ENCODE results near the gene ACE.

ACE gene

DNA sequence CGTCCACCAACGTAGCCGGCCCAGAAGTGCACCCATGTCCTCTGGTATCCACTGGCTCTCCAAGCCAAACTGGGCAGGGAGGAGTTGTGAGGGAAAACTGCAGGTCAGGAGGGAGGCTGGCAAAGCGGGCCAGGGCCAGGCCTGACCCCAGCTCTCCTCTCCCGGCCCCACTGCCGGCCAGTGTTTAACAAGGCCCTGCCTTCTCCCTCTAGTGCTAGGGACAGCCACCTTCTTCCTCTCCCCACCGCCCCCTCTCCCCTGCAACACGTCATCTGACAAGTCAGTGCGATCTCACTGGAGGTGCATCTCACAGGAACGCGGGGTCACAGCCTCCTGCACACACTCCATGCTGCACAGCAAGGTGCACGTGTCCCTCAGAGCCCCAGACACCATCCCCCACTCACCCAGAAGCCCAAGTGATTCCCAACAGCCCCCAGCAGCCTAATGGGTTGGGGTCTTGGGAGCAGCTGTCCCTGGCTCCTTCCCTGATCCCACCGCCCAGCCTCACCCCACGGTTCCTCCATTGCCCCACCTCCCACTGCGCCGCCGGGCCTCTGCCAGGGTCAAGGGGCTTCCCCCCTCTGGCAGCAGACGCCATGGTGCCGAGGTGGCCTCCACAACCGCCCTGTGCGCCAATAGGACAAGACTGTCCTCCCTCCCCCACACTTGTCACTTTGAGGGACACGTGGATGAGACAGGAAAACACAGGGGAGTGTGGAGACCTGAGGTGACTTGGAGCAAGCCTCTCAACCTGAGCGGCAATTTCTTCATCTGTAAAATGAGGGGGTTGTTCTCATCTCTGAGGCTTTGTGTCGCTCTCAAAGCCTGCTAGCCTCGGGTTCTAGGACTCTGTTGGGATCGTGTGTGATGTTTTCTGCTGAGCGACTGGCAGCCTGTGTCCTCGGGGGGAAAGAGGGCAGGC, 1.1 kb upstream of the ACE start:
- no peak for DNase-seq

DNA sequence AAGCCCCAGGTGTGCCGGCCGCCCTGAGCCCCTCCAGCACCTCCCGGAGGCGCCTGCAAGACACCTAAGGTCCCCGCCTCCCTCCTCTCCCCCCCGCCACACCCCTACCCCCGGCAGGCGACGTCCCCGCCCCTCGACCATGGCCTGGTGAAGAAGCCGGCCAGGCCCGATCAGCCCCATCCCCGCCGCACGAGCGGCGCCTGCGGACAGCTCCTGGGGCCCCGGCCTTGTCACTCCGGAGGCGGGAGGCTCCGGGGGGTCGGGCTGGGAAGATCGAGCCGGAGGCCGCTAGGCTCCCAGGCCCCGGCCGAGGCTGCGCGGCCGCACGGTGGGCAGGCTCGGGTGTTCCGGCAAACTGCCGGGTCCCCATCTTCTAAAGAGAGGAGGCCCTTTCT, 405 bp upstream of the ACE start:
- DNase-seq = no peak

DNA sequence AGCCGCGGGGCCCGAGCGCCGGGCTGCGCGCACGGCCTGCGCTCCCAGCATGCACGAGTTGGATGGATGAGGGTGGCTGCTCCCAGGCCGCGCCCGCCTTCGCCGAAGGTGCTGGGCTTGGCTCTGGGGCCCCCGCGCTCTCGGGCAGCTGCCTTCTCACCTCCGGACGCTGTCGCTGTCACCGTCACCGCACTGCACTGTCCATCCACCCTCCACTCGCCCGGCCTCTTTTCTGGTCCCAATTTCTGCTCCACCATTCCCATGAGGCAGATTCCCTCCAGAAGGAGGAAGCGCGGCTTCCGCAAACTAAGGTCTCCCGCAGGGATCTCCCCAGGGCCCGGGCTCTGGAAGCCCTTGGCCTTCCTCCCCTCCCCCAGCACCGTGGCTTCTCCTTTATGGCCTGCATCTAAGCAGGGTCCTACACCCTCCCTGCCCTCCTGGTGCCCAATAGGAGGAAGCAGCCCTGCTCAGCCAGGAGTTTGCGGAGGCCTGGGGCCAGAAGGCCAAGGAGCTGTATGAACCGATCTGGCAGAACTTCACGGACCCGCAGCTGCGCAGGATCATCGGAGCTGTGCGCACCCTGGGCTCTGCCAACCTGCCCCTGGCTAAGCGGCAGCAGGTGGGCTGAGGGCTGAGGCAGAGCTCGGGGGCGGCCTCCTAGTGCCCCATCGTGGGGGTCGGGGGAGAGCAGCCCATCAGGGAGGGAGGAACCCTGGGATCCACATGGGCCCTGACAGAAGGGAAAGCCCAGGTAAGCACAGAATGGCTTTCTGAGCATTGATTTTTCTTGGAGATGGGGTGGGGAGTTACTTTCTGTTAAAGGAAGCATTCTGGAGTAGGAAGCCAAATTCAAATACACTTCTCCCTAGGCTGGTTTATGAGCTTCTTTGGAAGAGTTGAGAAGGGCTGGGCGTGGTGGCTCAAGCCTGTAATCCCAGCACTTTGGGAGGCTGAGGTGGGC, 899 bp downstream of the ACE start:
- DNase-seq = peak; percentile 24

DNA sequence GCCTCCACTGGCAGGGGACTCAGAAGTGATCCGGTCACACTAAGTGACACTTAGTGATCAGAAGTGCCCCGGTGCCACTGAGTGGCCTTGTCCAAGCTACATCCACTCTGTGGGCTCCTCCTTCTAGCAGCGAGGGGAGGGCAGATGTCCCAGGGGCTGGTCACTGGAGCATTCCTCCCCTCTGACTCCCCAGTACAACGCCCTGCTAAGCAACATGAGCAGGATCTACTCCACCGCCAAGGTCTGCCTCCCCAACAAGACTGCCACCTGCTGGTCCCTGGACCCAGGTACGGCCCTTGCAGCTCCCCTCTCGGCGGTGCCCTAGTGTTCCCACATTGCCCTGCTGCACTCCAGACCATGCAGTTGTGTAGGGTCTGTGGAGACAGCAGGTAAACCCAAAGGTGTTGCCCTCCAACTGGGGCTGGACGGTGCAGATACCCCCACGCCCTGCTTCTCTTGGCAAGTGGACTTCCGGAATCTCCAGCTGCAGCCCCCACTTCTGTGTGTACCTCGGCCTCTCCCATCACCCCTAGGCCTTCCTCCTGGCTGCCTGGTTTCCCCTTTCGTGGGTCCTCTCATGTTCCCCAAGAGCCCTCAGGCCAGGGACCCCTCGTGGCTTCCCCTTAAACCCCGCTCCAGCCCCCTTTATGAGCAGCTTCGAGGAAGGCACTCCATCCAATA, 2.1 kb downstream of the ACE start:
- DNase-seq = peak; percentile 33

DNA sequence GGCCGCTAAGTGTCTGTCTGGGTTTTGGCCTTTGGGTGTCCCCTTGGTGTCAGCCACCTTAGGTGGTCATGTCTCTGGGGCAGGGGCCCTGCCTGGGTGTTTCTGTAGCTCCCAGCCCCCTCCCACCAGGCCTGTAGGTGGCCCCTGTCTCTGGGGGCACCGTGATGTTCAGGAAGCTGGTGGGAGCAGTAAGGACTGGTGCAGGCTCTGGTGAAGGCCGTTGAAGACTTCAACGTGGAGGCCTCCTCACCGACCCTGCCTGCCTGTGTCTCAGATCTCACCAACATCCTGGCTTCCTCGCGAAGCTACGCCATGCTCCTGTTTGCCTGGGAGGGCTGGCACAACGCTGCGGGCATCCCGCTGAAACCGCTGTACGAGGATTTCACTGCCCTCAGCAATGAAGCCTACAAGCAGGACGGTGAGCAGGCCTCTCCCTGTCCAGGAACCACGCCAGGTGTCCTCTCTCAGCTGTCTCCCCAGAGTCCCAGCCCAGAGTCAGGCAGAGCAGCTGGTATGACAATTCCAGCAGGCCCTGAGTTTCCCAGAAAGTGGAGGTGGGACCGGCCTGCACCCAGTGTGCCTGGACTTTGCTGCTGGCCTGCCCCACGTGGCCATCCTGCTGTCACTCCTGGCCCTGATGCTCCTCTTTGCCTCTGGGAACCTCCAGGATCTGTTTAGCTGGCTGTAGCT, 2.8 kb downstream of the ACE start:
- peak; percentile 62 for DNase-seq

DNA sequence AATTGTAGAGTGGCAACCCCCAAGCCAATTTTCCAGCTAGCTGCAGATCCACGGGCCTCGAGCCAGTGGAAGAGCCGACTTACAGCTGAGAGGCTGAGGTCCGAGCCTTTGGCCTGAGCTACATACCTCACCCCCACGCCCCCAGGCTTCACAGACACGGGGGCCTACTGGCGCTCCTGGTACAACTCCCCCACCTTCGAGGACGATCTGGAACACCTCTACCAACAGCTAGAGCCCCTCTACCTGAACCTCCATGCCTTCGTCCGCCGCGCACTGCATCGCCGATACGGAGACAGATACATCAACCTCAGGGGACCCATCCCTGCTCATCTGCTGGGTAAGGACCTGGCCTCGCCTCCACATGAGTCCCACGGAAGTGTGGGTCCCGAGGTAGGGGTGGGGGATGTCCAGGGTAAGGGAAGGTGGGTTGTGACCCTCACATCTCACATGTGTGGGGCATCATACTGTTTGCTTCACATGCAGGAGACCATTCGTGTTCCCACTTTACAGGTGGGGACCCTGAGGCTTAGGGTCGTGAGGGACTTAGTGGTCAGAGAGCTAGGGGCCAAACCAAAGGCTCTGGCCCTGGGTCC, 3.4 kb downstream of the ACE start:
- no peak for DNase-seq

DNA sequence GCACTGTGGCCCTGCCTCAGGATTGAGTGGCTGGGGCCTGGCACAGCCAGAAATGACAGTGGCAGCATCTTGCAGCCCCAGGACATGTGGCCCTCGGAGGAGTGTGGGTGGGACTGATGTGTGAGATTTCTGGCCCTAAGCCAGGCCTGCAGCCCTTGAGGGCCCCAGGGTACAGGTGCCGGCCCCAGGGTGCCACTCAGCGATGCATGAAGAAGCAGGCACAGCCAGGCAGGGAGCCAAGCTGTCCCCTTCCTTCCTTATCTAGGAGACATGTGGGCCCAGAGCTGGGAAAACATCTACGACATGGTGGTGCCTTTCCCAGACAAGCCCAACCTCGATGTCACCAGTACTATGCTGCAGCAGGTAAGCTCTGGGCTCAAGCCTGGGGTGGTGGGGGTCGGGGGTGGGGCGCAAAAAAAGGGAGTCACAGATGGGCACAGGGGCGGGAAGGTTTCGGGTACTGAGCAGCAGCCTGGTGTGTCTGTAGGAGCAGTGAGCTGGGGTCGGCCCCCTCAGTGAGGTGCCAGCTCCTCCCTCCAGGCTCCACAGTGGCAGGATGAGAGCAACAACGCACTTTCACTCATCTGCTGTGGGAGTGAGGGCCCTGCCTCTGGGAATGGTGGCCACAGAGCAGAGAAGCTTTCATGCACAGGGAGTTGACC, 4.1 kb downstream of the ACE start:
- peak; percentile 85 for DNase-seq

DNA sequence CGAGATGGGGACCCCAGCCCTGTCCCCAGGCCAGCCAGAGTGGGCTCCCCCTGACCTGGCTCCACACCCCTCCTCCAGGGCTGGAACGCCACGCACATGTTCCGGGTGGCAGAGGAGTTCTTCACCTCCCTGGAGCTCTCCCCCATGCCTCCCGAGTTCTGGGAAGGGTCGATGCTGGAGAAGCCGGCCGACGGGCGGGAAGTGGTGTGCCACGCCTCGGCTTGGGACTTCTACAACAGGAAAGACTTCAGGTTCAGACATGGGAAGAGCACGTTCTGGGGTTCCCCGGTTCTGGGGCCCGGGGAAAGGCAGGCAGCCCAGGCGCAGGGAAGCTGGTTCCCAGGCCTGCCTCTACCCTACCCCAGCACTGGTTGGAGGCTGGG, 4.6 kb downstream of the ACE start:
- DNase-seq = no peak

DNA sequence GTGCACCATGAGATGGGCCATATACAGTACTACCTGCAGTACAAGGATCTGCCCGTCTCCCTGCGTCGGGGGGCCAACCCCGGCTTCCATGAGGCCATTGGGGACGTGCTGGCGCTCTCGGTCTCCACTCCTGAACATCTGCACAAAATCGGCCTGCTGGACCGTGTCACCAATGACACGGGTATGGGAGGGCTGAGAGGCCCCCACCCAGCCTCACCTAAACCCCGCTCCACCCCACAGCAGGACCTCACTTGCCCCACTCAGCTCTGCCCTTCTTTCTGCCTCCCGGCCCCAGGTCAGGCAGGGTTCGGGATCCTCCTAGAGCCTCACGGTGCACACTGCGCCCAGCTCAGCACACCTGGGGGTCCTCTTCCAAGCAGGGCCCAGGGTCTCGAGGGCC, 5.6 kb downstream of the ACE start:
- no peak for DNase-seq

DNA sequence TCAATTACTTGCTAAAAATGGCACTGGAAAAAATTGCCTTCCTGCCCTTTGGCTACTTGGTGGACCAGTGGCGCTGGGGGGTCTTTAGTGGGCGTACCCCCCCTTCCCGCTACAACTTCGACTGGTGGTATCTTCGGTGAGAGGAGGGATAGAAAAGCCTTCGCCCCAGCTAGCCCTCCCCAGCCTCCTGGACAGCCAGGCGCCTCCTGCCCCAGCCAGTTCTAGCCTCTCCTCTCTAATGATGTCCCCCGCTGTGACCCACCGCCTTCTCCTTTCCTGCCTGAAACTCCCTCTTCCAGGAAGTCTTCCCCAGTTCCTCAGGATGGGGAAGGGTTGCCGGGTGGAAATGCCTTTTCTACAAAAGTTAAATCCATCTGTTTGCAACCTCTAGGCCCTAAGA, 6.2 kb downstream of the ACE start:
- no peak for DNase-seq

DNA sequence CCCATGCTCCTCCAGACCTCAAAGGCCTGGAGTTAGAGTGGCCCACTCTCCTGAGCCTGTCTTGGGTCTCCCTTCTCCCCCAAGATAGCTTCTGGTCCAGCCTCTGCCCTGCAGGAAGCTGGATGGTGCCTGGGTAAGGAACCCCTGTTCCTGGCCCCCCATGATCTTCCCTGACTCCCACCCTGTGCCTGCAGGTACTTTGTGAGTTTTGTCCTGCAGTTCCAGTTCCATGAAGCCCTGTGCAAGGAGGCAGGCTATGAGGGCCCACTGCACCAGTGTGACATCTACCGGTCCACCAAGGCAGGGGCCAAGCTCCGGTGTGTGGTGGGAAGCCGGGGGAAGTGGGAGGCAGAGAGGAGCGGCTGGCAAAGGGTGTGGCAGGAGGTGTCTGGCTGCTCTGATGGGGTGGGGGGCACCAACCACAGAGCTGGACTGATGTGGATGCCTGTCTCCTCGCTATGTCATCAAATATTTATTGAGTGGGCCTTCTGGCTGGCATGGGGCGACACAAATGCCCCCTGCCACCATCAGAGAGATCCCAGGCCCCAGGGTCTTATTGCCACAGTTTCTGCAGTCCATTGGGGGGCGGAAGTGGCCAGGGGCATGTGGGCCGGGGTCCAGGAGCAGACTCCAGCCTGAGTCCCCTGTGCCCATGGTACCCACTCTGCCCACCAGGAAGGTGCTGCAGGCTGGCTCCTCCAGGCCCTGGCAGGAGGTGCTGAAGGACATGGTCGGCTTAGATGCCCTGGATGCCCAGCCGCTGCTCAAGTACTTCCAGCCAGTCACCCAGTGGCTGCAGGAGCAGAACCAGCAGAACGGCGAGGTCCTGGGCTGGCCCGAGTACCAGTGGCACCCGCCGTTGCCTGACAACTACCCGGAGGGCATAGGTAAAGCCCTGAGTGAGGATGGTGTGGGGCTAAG, 7.1 kb downstream of the ACE start:
- DNase-seq = no peak

DNA sequence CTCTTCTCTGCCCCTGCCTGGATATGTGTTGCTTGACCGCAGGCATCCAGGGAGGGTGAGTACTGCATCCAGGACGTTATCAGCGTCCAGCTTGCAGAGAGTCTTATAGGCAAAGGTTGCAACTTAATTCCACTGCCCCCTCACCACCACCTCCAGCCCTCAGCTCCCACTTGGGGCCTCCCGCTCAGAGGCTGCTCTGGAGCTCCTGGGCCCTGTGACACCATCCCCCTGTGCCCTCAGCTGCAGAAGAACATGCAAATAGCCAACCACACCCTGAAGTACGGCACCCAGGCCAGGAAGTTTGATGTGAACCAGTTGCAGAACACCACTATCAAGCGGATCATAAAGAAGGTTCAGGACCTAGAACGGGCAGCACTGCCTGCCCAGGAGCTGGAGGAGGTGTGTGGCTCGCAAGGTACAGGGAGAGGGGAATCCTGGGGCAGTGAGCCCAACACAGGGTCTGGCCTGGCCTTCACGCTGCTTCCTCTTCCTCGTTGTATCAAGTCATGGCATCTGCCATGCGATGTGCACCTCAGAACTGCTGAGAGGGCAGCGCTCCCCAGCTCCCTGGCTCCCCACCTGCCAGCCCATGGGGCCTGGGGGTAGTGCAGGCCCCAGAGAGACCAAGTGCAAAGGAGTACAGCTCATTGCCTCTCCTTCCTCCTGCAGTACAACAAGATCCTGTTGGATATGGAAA, 9.6 kb downstream of the ACE start:
- no peak for DNase-seq

DNA sequence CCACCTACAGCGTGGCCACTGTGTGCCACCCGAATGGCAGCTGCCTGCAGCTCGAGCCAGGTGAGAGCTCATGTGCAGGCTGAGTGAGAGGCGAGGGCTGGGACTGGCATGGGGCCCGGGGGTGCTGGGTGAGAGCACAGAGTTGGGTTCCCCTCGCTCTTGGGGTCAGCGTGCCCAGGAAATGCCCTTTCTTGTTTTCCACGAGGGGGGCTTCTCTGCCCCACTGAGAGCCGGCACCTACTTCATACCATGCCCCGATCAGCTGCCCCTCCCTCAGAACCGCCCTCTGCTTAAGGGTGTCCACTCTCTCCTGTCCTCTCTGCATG, 10.1 kb downstream of the ACE start:
- DNase-seq = no peak

DNA sequence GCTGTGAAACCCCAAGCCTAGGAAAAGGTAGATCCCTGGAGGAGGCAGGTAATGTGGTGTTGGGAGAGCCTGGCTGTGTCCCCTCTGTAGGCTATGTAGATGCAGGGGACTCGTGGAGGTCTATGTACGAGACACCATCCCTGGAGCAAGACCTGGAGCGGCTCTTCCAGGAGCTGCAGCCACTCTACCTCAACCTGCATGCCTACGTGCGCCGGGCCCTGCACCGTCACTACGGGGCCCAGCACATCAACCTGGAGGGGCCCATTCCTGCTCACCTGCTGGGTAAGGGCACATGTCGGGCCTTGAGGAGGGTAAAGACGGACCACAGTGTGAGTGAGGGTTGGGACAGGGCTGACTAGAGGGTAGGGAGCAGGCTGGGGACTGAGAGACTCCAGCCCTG, 12.0 kb downstream of the ACE start:
- no peak for DNase-seq

DNA sequence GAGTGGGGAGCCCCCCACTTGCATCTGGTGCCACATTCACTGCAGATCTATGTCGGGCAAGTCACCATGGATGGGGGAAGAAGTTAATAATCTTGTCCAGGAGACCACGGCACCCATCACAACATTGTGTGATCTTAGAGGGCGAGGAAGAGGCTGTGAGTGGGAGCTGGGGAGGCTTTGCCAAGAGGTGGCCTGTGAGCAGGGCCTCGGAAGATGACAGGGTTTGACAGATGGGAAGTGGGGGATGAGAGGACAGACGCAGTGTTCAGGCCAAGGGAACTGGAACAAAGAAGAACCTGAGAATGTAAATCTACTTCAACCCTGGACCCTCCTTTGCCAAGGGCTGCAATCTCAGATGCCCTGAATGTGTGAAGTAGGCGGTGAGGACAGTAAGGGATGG, 12.4 kb downstream of the ACE start:
- DNase-seq = no peak

DNA sequence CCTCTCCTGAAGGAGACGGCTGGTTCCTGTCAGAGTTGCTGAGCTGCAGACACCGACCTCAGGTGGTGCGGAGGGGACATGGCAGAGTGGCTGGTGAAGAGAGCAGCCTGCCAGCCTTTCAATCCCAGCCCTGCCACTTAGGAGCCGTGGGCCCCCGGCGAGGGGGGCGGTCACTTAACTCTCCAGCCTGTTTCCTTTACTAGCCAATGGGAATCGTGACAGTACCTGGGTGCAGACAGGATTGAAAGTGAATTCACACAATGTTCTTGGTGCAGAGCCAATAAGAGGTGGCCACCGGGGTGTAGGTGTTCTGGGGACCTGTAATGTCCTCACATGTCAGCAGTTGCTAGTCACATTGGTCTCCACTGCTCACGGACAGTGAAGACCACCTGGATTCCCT, 13.5 kb downstream of the ACE start:
- no peak for DNase-seq

DNA sequence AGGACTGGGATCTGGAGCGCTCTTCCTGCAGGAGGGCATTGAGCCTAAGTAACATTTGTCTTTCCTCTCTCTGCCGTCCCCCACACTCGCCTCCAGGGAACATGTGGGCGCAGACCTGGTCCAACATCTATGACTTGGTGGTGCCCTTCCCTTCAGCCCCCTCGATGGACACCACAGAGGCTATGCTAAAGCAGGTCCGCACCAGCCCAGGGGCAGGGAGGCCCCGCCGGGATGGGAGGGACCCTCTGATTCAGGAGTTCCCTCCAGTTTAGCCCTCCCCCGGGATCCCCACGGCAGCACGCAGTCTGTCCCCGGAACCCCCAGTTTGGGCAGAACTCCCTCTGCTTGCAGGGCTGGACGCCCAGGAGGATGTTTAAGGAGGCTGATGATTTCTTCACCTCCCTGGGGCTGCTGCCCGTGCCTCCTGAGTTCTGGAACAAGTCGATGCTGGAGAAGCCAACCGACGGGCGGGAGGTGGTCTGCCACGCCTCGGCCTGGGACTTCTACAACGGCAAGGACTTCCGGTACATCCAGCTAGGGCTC, 14.1 kb downstream of the ACE start:
- no peak for DNase-seq

DNA sequence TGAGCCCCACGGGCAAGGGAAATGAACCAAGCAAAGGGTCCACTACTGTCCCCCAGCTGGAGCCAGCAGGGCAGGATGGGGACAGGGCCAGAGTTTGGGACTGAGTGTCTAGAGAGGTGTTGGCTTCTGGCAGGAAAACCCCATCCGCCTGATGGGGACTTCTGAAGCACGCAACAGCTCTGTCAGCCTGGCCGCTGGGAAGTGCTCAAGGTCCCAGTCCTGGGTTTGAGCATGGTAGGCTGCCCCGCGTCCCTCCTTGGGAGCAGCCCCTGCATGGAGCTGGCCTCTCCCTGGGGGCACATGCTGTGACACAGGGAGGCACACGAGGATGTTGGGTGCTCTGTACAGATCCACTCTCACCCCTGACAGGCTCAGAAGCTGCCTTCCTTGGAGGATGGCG, 14.6 kb downstream of the ACE start:
- no peak for DNase-seq

DNA sequence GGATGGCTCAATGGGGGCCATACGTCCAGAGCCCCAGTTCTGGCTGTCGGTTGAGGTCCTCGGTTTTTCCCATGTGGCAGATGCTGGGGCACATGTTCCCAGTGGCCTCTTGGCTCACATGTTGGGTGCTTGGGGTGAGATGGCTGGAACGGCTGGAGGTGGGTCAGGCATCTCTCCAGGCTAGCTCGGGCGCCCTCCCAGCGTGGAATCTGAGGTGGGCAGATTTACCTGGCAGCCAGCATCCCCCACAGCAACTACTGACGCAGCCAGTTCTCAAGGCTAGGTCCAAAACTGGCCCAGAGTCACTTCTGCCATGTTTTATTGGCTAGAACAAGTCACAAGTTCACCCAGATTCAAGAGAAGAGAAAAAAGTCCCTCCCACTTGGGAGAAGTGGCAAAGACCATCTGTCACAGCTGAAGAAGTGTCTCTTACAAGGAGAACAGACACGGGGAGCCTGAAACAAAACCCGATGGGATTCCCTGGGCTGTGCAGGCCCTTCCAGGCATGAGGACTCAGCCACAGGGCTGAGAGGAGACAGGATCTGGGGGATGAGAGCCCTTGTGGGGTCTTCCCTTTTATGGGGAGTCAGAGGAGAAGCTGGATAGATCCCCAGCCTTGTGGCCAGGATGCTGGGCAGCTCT, 15.2 kb downstream of the ACE start:
- DNase-seq = no peak

All from DMS153 (cell line).